Activated naive CD4-positive, alpha-beta T cell treated with anti-CD3 and anti-CD28 coated beads, Interleukin-2, amount 50 U/mL, for 24 hours (primary cell): ENCODE measurements around the gene STARD9.

ENCODE experiments used
- H3K27ac Mint-ChIP-seq: one replicate; pipeline ENCODE4 v1.8.0; 2021; ENCODE audit warnings: mild to moderate bottlenecking, mixed read lengths
- H3K27me3 Mint-ChIP-seq: one replicate; pipeline ENCODE4 v1.8.0; 2021; ENCODE audit warnings: mixed read lengths
- H3K36me3 Mint-ChIP-seq: one replicate; pipeline ENCODE4 v1.8.0; 2021; ENCODE audit warnings: mixed read lengths
- H3K4me1 Mint-ChIP-seq: one replicate; pipeline ENCODE4 v1.8.0; 2021; ENCODE audit warnings: mixed read lengths
- H3K4me3 Mint-ChIP-seq: one replicate; pipeline ENCODE4 v1.8.0; 2021; ENCODE audit warnings: mild to moderate bottlenecking, mixed read lengths
- H3K9me3 Mint-ChIP-seq: one replicate; pipeline ENCODE4 v1.8.0; 2021; ENCODE audit warnings: mixed read lengths

The STARD9 gene

GRCh38 chr15:42721016-42721415, 145.6 kb downstream of the STARD9 start:
- peaks cover 2% of the 10 kb centered on the region for H3K36me3 Mint-ChIP-seq
- H3K27ac Mint-ChIP-seq, result no peak overlapping the region
- H3K4me1 Mint-ChIP-seq, result no peaks in the 10 kb centered on the region
- no peaks in the 10 kb centered on the region for H3K27me3 Mint-ChIP-seq
- H3K9me3 Mint-ChIP-seq, result no peaks in the 10 kb centered on the region
- H3K4me3 Mint-ChIP-seq, result no peak overlapping the region

GRCh38 chr15:42721916-42722315, 146.5 kb downstream of the STARD9 start:
- Mint-ChIP-seq H3K36me3 (peaks cover 2% of the 10 kb centered on the region), H3K9me3 (no peaks in the 10 kb centered on the region), H3K4me1 (no peaks in the 10 kb centered on the region), H3K27me3 (no peaks in the 10 kb centered on the region), H3K4me3 (no peak overlapping the region), H3K27ac (no peak overlapping the region)

- H3K9me3 Mint-ChIP-seq, result no peaks in the 10 kb centered on the region
- H3K4me3 Mint-ChIP-seq, result no peak overlapping the region
- H3K36me3 Mint-ChIP-seq, result peaks cover 2% of the 10 kb centered on the region
- H3K4me1 Mint-ChIP-seq, result no peaks in the 10 kb centered on the region
- no peaks in the 10 kb centered on the region for H3K27me3 Mint-ChIP-seq
- H3K27ac Mint-ChIP-seq, result peak overlapping the region; percentile 65
Observed at GRCh38 chr15:42723068-42723467, 147.7 kb downstream of the STARD9 start.

GRCh38 chr15:42724276-42724675, 148.9 kb downstream of the STARD9 start:
- Mint-ChIP-seq H3K27me3 (no peaks in the 10 kb centered on the region), H3K36me3 (peaks cover 4% of the 10 kb centered on the region), H3K27ac (no peak overlapping the region), H3K9me3 (no peaks in the 10 kb centered on the region), H3K4me1 (no peaks in the 10 kb centered on the region), H3K4me3 (no peak overlapping the region)

GRCh38 chr15:42725331-42725903, 150.0 kb downstream of the STARD9 start:
- Mint-ChIP-seq H3K9me3 (no peaks in the 10 kb centered on the region), H3K36me3 (peaks cover 6% of the 10 kb centered on the region), H3K27ac (no peak overlapping the region), H3K27me3 (no peaks in the 10 kb centered on the region), H3K4me1 (no peaks in the 10 kb centered on the region), H3K4me3 (no peak overlapping the region)

- Mint-ChIP-seq H3K36me3 (peaks cover 8% of the 10 kb centered on the region), H3K4me1 (no peaks in the 10 kb centered on the region), H3K9me3 (no peaks in the 10 kb centered on the region), H3K27ac (no peak overlapping the region), H3K4me3 (no peak overlapping the region), H3K27me3 (no peaks in the 10 kb centered on the region)
Observed at GRCh38 chr15:42726114-42726513, 150.7 kb downstream of the STARD9 start.

GRCh38 chr15:42727750-42728381, 152.5 kb downstream of the STARD9 start:
- H3K4me3 Mint-ChIP-seq, result no peak overlapping the region

GRCh38 chr15:42728560-42728959, 153.2 kb downstream of the STARD9 start:
- peaks cover 3% of the 10 kb centered on the region for H3K4me1 Mint-ChIP-seq
- no peaks in the 10 kb centered on the region for H3K27me3 Mint-ChIP-seq
- H3K27ac Mint-ChIP-seq, result no peak overlapping the region
- peaks cover 10% of the 10 kb centered on the region for H3K36me3 Mint-ChIP-seq
- H3K4me3 Mint-ChIP-seq, result no peak overlapping the region
- no peaks in the 10 kb centered on the region for H3K9me3 Mint-ChIP-seq

More at GRCh38 chr15:42727750-42728381, 152.5 kb downstream of the STARD9 start:
- H3K4me1 Mint-ChIP-seq, result peaks cover 3% of the 10 kb centered on the region
- H3K27me3 Mint-ChIP-seq, result no peaks in the 10 kb centered on the region
- no peaks in the 10 kb centered on the region for H3K9me3 Mint-ChIP-seq
- peaks cover 10% of the 10 kb centered on the region for H3K36me3 Mint-ChIP-seq
- H3K27ac Mint-ChIP-seq, result no peak overlapping the region

GRCh38 chr15:42728972-42729371, 153.6 kb downstream of the STARD9 start:
- Mint-ChIP-seq H3K9me3 (no peaks in the 10 kb centered on the region), H3K4me1 (peaks cover 3% of the 10 kb centered on the region), H3K27ac (no peak overlapping the region), H3K36me3 (peaks cover 10% of the 10 kb centered on the region), H3K4me3 (no peak overlapping the region), H3K27me3 (no peaks in the 10 kb centered on the region)

GRCh38 chr15:42729409-42729808, 154.0 kb downstream of the STARD9 start:
- Mint-ChIP-seq H3K27me3 (no peaks in the 10 kb centered on the region), H3K27ac (no peak overlapping the region), H3K36me3 (peaks cover 10% of the 10 kb centered on the region), H3K9me3 (no peaks in the 10 kb centered on the region), H3K4me3 (no peak overlapping the region), H3K4me1 (peaks cover 7% of the 10 kb centered on the region)

- no peaks in the 10 kb centered on the region for H3K27me3 Mint-ChIP-seq
- peaks cover 10% of the 10 kb centered on the region for H3K36me3 Mint-ChIP-seq
- H3K4me1 Mint-ChIP-seq, result peaks cover 8% of the 10 kb centered on the region
- H3K9me3 Mint-ChIP-seq, result no peaks in the 10 kb centered on the region
- H3K4me3 Mint-ChIP-seq, result no peak overlapping the region
- no peak overlapping the region for H3K27ac Mint-ChIP-seq
Observed at GRCh38 chr15:42730135-42730534, 154.7 kb downstream of the STARD9 start.

- peaks cover 12% of the 10 kb centered on the region for H3K4me1 Mint-ChIP-seq
- H3K36me3 Mint-ChIP-seq, result peaks cover 8% of the 10 kb centered on the region
- no peak overlapping the region for H3K4me3 Mint-ChIP-seq
- H3K27me3 Mint-ChIP-seq, result no peaks in the 10 kb centered on the region
- no peaks in the 10 kb centered on the region for H3K9me3 Mint-ChIP-seq
- no peak overlapping the region for H3K27ac Mint-ChIP-seq
Observed at GRCh38 chr15:42730536-42730935, 155.1 kb downstream of the STARD9 start.

GRCh38 chr15:42731461-42731860, 156.1 kb downstream of the STARD9 start:
- Mint-ChIP-seq H3K27ac (no peak overlapping the region), H3K36me3 (peaks cover 7% of the 10 kb centered on the region), H3K9me3 (no peaks in the 10 kb centered on the region), H3K27me3 (no peaks in the 10 kb centered on the region), H3K4me3 (no peak overlapping the region), H3K4me1 (peaks cover 12% of the 10 kb centered on the region)

- Mint-ChIP-seq H3K4me3 (peak overlapping the region; percentile 19), H3K27me3 (no peaks in the 10 kb centered on the region), H3K36me3 (peaks cover 7% of the 10 kb centered on the region), H3K27ac (no peak overlapping the region), H3K4me1 (peaks cover 13% of the 10 kb centered on the region), H3K9me3 (no peaks in the 10 kb centered on the region)
Observed at GRCh38 chr15:42732095-42732827, 156.9 kb downstream of the STARD9 start.

GRCh38 chr15:42733027-42733426, 157.6 kb downstream of the STARD9 start:
- H3K27me3 Mint-ChIP-seq, result no peaks in the 10 kb centered on the region
- H3K4me1 Mint-ChIP-seq, result peaks cover 19% of the 10 kb centered on the region
- no peak overlapping the region for H3K27ac Mint-ChIP-seq
- no peak overlapping the region for H3K4me3 Mint-ChIP-seq
- H3K36me3 Mint-ChIP-seq, result peaks cover 7% of the 10 kb centered on the region
- no peaks in the 10 kb centered on the region for H3K9me3 Mint-ChIP-seq

GRCh38 chr15:42734076-42734672, 158.8 kb downstream of the STARD9 start:
- H3K9me3 Mint-ChIP-seq, result no peaks in the 10 kb centered on the region
- H3K36me3 Mint-ChIP-seq, result peaks cover 6% of the 10 kb centered on the region
- peak overlapping the region; percentile 39 for H3K4me3 Mint-ChIP-seq
- no peak overlapping the region for H3K27ac Mint-ChIP-seq
- H3K4me1 Mint-ChIP-seq, result peaks cover 19% of the 10 kb centered on the region
- H3K27me3 Mint-ChIP-seq, result no peaks in the 10 kb centered on the region
